Keratinocyte (primary cell): ENCODE results near the gene VPS35L. TPM values are rescaled to one million over a fixed set of nuclear protein-coding genes. Genes with fewer than 3 reads are reported as not detected.

Experiments
- DNase-seq: peaks from one replicate; pipeline ENCODE4 v3.0.0-alpha.2; 2011; ENCODE audit warnings: low read depth, missing footprints, low spot score
- FAIRE-seq: peaks from 2 replicates; lab custom pipeline; 2011; peaks lifted over from hg19 to GRCh38; lab: Jason Lieb, UNC
- H2AFZ ChIP-seq: 2 replicates; pipeline ENCODE4 v1.6.0; 2012; ENCODE audit warnings: low read length, control low read depth, inconsistent platforms; ENCODE audit not compliant: control insufficient read depth
- H3K27ac ChIP-seq: 2 replicates; pipeline ENCODE4 v1.5.1; 2011; ENCODE audit warnings: low read length; ENCODE audit not compliant: control insufficient read depth, insufficient read depth
- H3K27me3 ChIP-seq: 3 replicates; pipeline ENCODE4 v1.6.0; 2011; ENCODE audit warnings: low read length; ENCODE audit not compliant: control insufficient read depth, insufficient read depth; ENCODE audit errors: extremely low read depth
- H3K36me3 ChIP-seq, 2 experiments: 2 replicates in 1 of 2; 3 replicates in 1 of 2; pipeline ENCODE4 v1.5.1; 2011; ENCODE audit warnings: low read length in 2 of 2, mild to moderate bottlenecking in 1 of 2; ENCODE audit not compliant: control insufficient read depth in 2 of 2, insufficient read depth in 2 of 2; ENCODE audit errors: extremely low read depth in 1 of 2
- H3K4me1 ChIP-seq: 3 replicates; pipeline ENCODE4 v1.5.1; 2011; ENCODE audit warnings: low read length; ENCODE audit not compliant: control insufficient read depth, insufficient read depth; ENCODE audit errors: extremely low read depth
- H3K4me2 ChIP-seq: 3 replicates; pipeline ENCODE4 v1.6.0; 2011; ENCODE audit warnings: low read depth, low read length; ENCODE audit not compliant: control insufficient read depth, insufficient read depth; ENCODE audit errors: extremely low read depth
- H3K4me3 ChIP-seq, 3 experiments: fragments of 200-600 bp in 1 of 3; sonication (generic) in 1 of 3; 2 replicates in 2 of 3; 3 replicates in 1 of 3; pipeline ENCODE4 v1.5.1; 2011 to 2016; ENCODE audit warnings: low read length in 3 of 3, mild to moderate bottlenecking in 3 of 3, control low read depth in 2 of 3, inconsistent platforms in 1 of 3, low read depth in 1 of 3, mixed read lengths in 1 of 3, mixed run types in 1 of 3, moderate library complexity in 1 of 3; ENCODE audit not compliant: control insufficient read depth in 2 of 3, insufficient read depth in 2 of 3; ENCODE audit errors: extremely low read depth in 1 of 3
- H3K79me2 ChIP-seq: 2 replicates; pipeline ENCODE4 v1.6.0; 2012; ENCODE audit warnings: low read length; ENCODE audit not compliant: control insufficient read depth, insufficient read depth
- H3K9ac ChIP-seq: 3 replicates; pipeline ENCODE4 v1.6.0; 2011; ENCODE audit warnings: low read length; ENCODE audit not compliant: control insufficient read depth, insufficient read depth; ENCODE audit errors: extremely low read depth
- H3K9me1 ChIP-seq: 3 replicates; pipeline ENCODE4 v1.6.0; 2011; ENCODE audit warnings: low read length; ENCODE audit not compliant: control insufficient read depth, insufficient read depth; ENCODE audit errors: extremely low read depth
- H3K9me3 ChIP-seq: 2 replicates; pipeline ENCODE4 v1.5.1; 2012; ENCODE audit warnings: low read depth, low read length; ENCODE audit not compliant: control insufficient read depth
- H4K20me1 ChIP-seq: 3 replicates; pipeline ENCODE4 v1.6.0; 2011; ENCODE audit warnings: low read length; ENCODE audit not compliant: control insufficient read depth, insufficient read depth; ENCODE audit errors: extremely low read depth
- EZH2 ChIP-seq: IDR thresholded peaks from one replicate; pipeline ENCODE4 v1.6.1; 2012; ENCODE audit warnings: inconsistent platforms, mild to moderate bottlenecking, low read length, moderate library complexity
- dilution Hi-C: fragments of 300-500 bp; cut with MboI; formaldehyde crosslinking; loops from one replicate; pipeline ENCODE4 v1.7.0; 2020; ENCODE audit warnings: low sequenced_read_pairs; ENCODE audit not compliant: extremely low pct_ligation_motif_present
- polyA plus RNA-seq, 5 experiments: library from polyadenylated mRNA; depleted of rRNA in 3 of 5; stranded (reverse) in 3 of 5; stranded (forward) in 1 of 5; unstranded in 1 of 5; fragments of >200 nt; gene quantifications; 1 replicate in 1 of 5; 2 replicates in 3 of 5; 3 replicates in 1 of 5; pipeline versions ENCODE4 v1.2.1 to v1.2.3, GENCODE V29; 2011 to 2012; ENCODE audit warnings: missing spikeins in 2 of 5, low read depth in 1 of 5, low replicate concordance in 1 of 5
- TF ChIP-seq, protein P1 (sequence below), 3 experiments: IDR thresholded peaks in 1 of 3; conservative IDR thresholded peaks in 1 of 3; optimal IDR thresholded peaks in 1 of 3; 2 replicates in 2 of 3; 3 replicates in 1 of 3; pipeline versions ENCODE3 to v1.5.1; 2011; ENCODE audit warnings: low read length in 3 of 3, mild to moderate bottlenecking in 3 of 3, moderate library complexity in 2 of 3, control low read depth in 1 of 3, inconsistent platforms in 1 of 3; ENCODE audit not compliant: insufficient read depth in 2 of 3; ENCODE audit errors: extremely low read depth in 1 of 3

The VPS35L gene
- polyA plus RNA-seq, 1 donor (not counting 4 experiments of a cell fraction or from before 2014, with no cell fraction given): 22.1 TPM

DNA sequence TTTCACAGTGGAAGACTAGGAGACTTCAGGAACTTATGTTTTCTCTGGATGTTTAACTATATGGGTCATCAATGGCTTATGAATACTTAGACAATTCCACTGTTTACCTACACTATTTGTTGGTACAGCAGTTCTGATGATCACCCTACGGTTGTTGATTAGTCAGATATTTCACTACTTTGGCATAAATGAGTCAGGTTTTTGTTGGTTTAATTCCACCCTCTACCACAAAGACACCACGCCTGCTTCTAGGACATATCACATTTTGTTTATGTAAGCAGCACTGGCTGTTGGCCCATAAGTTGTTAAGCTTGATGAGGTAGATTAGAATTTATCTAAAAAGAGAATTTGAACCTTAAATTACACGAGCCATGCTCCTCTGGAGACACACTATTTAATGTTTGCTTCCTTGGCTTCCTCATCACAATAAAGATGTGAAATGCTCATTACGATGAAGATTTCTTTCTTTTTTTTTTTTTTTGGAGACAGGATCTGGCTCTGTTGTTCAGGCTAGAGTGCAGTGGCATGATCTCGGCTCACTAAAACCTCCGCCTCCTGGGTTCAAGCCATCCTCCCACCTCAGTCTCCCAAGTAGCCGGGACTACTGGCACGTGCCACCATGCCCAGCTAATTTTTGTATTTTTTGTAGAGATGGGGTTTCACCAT is 37.9 kb upstream of the VPS35L start:
- no peaks in the 10 kb centered on the region for H3K27me3 ChIP-seq
- H3K9ac ChIP-seq: no peak overlapping the region
- DNase-seq (peak; percentile 40), FAIRE-seq (no peak)
- no peak overlapping the region for H3K4me2 ChIP-seq
- H3K4me1 ChIP-seq: peaks cover 22% of the 10 kb centered on the region
- no peak overlapping the region for H3K4me3 ChIP-seq
- no peaks in the 10 kb centered on the region for H3K9me1 ChIP-seq
- H3K27ac ChIP-seq: peak overlapping the region; percentile 62
- peaks cover 3% of the 10 kb centered on the region for H4K20me1 ChIP-seq
- TF ChIP-seq, protein P1, sequence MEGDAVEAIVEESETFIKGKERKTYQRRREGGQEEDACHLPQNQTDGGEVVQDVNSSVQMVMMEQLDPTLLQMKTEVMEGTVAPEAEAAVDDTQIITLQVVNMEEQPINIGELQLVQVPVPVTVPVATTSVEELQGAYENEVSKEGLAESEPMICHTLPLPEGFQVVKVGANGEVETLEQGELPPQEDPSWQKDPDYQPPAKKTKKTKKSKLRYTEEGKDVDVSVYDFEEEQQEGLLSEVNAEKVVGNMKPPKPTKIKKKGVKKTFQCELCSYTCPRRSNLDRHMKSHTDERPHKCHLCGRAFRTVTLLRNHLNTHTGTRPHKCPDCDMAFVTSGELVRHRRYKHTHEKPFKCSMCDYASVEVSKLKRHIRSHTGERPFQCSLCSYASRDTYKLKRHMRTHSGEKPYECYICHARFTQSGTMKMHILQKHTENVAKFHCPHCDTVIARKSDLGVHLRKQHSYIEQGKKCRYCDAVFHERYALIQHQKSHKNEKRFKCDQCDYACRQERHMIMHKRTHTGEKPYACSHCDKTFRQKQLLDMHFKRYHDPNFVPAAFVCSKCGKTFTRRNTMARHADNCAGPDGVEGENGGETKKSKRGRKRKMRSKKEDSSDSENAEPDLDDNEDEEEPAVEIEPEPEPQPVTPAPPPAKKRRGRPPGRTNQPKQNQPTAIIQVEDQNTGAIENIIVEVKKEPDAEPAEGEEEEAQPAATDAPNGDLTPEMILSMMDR (optimal IDR thresholded peaks at IDR 0.05 in 1 of 3, IDR thresholded peaks at IDR 0.05 in 1 of 3, conservative IDR thresholded peaks at IDR 0.05 in 1 of 3; ENCODE audit: extremely low read depth in 1 of 3, insufficient read depth in 2 of 3, low read length in 3 of 3): no peak
- TF ChIP-seq EZH2: no peak
- dilution Hi-C loops: loop anchor here (25.0 kb wide), 1 partner anchor 105 kb away; the partner anchor contains the start of gene TMC5
- peaks cover 33% of the 10 kb centered on the region for H3K79me2 ChIP-seq
- no peaks in the 10 kb centered on the region for H3K9me3 ChIP-seq
- no peak overlapping the region for H2AFZ ChIP-seq
- peaks cover 0 to 6% of the 10 kb centered on the region in 2 experiments for H3K36me3 ChIP-seq

DNA sequence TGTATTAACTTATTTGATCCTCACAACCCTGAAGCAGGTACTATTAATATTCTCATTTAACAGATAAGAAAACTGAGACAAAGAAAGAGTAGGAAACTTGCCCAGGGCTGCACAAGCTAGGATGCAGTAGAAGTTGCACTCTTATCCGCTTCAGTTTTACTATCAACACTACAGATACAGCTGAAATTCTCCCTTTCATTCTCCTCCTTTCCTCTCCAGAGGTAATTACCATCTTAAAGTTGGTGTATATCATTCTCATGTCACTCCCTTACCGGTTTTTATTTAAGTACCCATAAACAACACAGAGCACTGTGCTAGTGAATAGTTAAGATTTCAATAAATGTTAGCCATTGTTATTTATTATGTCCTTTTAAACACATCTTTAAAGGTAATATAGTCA is 37.1 kb upstream of the VPS35L start:
- FAIRE-seq: no peak
- dilution Hi-C loops: loop anchor here (25.0 kb wide), 1 partner anchor 106 kb away; the partner anchor contains the start of gene TMC5

More for the DNA sequence above, 37.1 kb upstream of the VPS35L start:
- no peak overlapping the region for H2AFZ ChIP-seq
- no peaks in the 10 kb centered on the region for H3K9me3 ChIP-seq
- H3K27ac ChIP-seq: no peak overlapping the region
- no peaks in the 10 kb centered on the region for H3K9me1 ChIP-seq
- H3K4me1 ChIP-seq: peaks cover 25% of the 10 kb centered on the region
- TF ChIP-seq EZH2: no peak
- TF ChIP-seq, protein P1 (optimal IDR thresholded peaks at IDR 0.05 in 1 of 3, IDR thresholded peaks at IDR 0.05 in 1 of 3, conservative IDR thresholded peaks at IDR 0.05 in 1 of 3; ENCODE audit: extremely low read depth in 1 of 3, insufficient read depth in 2 of 3, low read length in 3 of 3): no peak
- no peak overlapping the region for H3K4me2 ChIP-seq
- no peak overlapping the region for H3K4me3 ChIP-seq
- no peaks in the 10 kb centered on the region for H3K27me3 ChIP-seq
- peaks cover 3% of the 10 kb centered on the region for H4K20me1 ChIP-seq
- H3K36me3 ChIP-seq: peaks cover 0 to 6% of the 10 kb centered on the region in 2 experiments
- H3K9ac ChIP-seq: no peak overlapping the region
- DNase-seq: no peak
- peaks cover 33% of the 10 kb centered on the region for H3K79me2 ChIP-seq
